ENCODE measurements around the gene LMF2.

LMF2 gene

GRCh38 chr22:50502628-50503474 lies 4.7 kb downstream of the LMF2 start:
- no peak for DNase-seq

GRCh38 chr22:50502096-50502495 lies 5.4 kb downstream of the LMF2 start:
- DNase-seq, result no peak

GRCh38 chr22:50500452-50500851 lies 7.0 kb downstream of the LMF2 start:
- DNase-seq, result no peak

GRCh38 chr22:50498322-50498890 lies 9.1 kb downstream of the LMF2 start:
- DNase-seq, result no peak

GRCh38 chr22:50497093-50497492 lies 10.4 kb downstream of the LMF2 start:
- no peak for DNase-seq

GRCh38 chr22:50490531-50491308 lies 16.8 kb downstream of the LMF2 start:
- DNase-seq, result no peak

- no peak for DNase-seq
Measured at GRCh38 chr22:50489363-50490243, 17.9 kb downstream of the LMF2 start.

GRCh38 chr22:50488886-50489285 lies 18.6 kb downstream of the LMF2 start:
- no peak for DNase-seq

GRCh38 chr22:50488006-50488677 lies 19.4 kb downstream of the LMF2 start:
- no peak for DNase-seq

- DNase-seq, result no peak
Measured at GRCh38 chr22:50487290-50488005, 20.1 kb downstream of the LMF2 start.

GRCh38 chr22:50486561-50487289 lies 20.8 kb downstream of the LMF2 start, which contains the start of gene MIOX:
TSS of gene MIOX (plus strand) at chr22:50486859. CDS start at chr22:50486898, 39 bp downstream.
- DNase-seq, result no peak

- DNase-seq, result peak; percentile 31
Measured at GRCh38 chr22:50485221-50486131, 22.0 kb downstream of the LMF2 start.

GRCh38 chr22:50483977-50484853 lies 23.3 kb downstream of the LMF2 start:
- DNase-seq, result no peak

- no peak for DNase-seq
Measured at GRCh38 chr22:50483556-50483955, 23.9 kb downstream of the LMF2 start.

- peak; percentile 79 for DNase-seq
Measured at GRCh38 chr22:50483106-50483505, 24.4 kb downstream of the LMF2 start.

- DNase-seq, result peak; percentile 52
Measured at GRCh38 chr22:50482107-50483074, 25.1 kb downstream of the LMF2 start.

GRCh38 chr22:50481440-50482106 lies 25.9 kb downstream of the LMF2 start, which contains the start of gene ADM2:
TSS of gene ADM2 (plus strand) at chr22:50481543. CDS start at chr22:50481848, 305 bp downstream.
- DNase-seq, result no peak
